ENCODE measurements around the gene PTTG1IP. TPM values are rescaled to one million over a fixed set of nuclear protein-coding genes. Genes with fewer than 3 reads are reported as not detected.

Gene PTTG1IP
- total and polyA plus RNA-seq, 3 donors from 2014 or later = 171 to 195 (median 190) TPM

- no peaks in the 10 kb centered on the region for H3K36me3 ChIP-seq (ENCODE audit: low read depth, missing control alignments)
- no peaks in the 10 kb centered on the region for H3K9me3 ChIP-seq
- peak overlapping the region; percentile 92 to 97 for H3K4me3 ChIP-seq
- WGBS, 2 donors = 0 to 1% methylated on average over 23 to 53 of the region's 65 CpGs
- H3K27me3 ChIP-seq = no peaks in the 10 kb centered on the region
- peak overlapping the region; percentile 73 to 98 for H3K27ac ChIP-seq
- TF ChIP-seq, protein P1, sequence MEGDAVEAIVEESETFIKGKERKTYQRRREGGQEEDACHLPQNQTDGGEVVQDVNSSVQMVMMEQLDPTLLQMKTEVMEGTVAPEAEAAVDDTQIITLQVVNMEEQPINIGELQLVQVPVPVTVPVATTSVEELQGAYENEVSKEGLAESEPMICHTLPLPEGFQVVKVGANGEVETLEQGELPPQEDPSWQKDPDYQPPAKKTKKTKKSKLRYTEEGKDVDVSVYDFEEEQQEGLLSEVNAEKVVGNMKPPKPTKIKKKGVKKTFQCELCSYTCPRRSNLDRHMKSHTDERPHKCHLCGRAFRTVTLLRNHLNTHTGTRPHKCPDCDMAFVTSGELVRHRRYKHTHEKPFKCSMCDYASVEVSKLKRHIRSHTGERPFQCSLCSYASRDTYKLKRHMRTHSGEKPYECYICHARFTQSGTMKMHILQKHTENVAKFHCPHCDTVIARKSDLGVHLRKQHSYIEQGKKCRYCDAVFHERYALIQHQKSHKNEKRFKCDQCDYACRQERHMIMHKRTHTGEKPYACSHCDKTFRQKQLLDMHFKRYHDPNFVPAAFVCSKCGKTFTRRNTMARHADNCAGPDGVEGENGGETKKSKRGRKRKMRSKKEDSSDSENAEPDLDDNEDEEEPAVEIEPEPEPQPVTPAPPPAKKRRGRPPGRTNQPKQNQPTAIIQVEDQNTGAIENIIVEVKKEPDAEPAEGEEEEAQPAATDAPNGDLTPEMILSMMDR (IDR thresholded peaks at IDR 0.05) = no peak
- TF ChIP-seq POLR2A (IDR thresholded peaks at IDR 0.05) = no peak
- H3K4me1 ChIP-seq = peaks cover 36% of the 10 kb centered on the region
- peak; percentile 57 for DNase-seq
- intact Hi-C loops (cut with DNase I; ENCODE audit: low total_unique reads) = loop anchor here (5.0 kb wide), 2 partner anchors 56 to 71 kb away; partner anchors contain the start of genes SUMO3 and UBE2G2
Observed at GRCh38 chr21:44872649-44873355, 688 bp downstream of the PTTG1IP start.

- H3K9me3 ChIP-seq = no peaks in the 10 kb centered on the region
- no peak for DNase-seq
- H3K36me3 ChIP-seq (ENCODE audit: low read depth, missing control alignments) = no peaks in the 10 kb centered on the region
- 8 to 13% methylated on average over 3 of the region's 3 CpGs for WGBS, 2 donors
- peaks cover 34% of the 10 kb centered on the region for H3K4me1 ChIP-seq
- H3K27ac ChIP-seq = peak overlapping the region; percentile 73 to 98
- intact Hi-C loops (cut with DNase I; ENCODE audit: low total_unique reads) = loop anchor here (5.0 kb wide), 2 partner anchors 55 to 70 kb away; partner anchors contain the start of genes SUMO3 and UBE2G2
- TF ChIP-seq, protein P1 (IDR thresholded peaks at IDR 0.05) = no peak
- TF ChIP-seq POLR2A (IDR thresholded peaks at IDR 0.05) = no peak
- H3K27me3 ChIP-seq = no peaks in the 10 kb centered on the region
- peak overlapping the region; percentile 92 to 97 for H3K4me3 ChIP-seq
Observed at GRCh38 chr21:44872323-44872648, 1.2 kb downstream of the PTTG1IP start.

DNA sequence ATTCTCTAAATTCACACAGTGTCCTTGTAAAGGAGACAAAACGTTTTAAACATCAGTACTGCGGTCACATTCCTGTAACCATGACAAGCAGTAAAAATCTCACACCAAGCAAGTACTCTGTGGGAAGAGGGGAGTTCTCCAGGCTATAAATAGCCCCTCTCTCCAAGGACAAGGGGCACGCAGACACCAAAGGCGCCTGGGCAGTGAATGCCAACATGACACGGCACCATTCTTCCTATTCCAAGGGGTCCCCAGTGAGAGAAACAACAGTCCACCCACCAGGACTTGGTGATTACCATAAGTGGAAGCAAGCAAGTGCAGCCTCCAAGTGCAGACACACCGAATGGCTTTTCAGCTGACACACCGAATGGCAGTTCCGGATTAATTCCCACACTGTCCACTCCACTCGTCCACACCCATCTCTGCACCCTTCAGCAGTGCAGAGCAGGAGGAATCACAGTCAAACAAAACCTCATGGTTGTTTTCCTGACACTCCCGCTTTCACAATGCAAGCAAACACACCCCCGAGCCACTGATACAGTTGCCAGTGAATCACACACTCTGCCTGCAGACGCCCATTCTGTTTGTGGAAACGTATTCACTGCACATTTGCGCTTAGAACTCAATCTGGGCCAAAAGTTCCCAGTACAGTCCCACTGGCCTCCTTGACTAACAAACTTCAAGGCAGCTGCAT lies 1.8 kb downstream of the PTTG1IP start:
- H3K4me3 ChIP-seq = peak overlapping the region in 1 of 2 donors; percentile 97
- intact Hi-C loops (cut with DNase I; ENCODE audit: low total_unique reads) = loop anchor here (5.0 kb wide), 2 partner anchors 54 to 69 kb away; partner anchors contain the start of genes SUMO3 and UBE2G2
- H3K9me3 ChIP-seq = no peaks in the 10 kb centered on the region
- no peaks in the 10 kb centered on the region for H3K27me3 ChIP-seq
- H3K36me3 ChIP-seq (ENCODE audit: low read depth, missing control alignments) = no peaks in the 10 kb centered on the region
- peak overlapping the region; percentile 73 to 98 for H3K27ac ChIP-seq
- H3K4me1 ChIP-seq = peaks cover 34% of the 10 kb centered on the region
- TF ChIP-seq, protein P1 (IDR thresholded peaks at IDR 0.05) = no peak
- no peak for TF ChIP-seq POLR2A (IDR thresholded peaks at IDR 0.05)
- WGBS, 2 donors = 10 to 11% methylated on average over 13 to 14 of the region's 14 CpGs
- peak; percentile 49 for DNase-seq

DNA sequence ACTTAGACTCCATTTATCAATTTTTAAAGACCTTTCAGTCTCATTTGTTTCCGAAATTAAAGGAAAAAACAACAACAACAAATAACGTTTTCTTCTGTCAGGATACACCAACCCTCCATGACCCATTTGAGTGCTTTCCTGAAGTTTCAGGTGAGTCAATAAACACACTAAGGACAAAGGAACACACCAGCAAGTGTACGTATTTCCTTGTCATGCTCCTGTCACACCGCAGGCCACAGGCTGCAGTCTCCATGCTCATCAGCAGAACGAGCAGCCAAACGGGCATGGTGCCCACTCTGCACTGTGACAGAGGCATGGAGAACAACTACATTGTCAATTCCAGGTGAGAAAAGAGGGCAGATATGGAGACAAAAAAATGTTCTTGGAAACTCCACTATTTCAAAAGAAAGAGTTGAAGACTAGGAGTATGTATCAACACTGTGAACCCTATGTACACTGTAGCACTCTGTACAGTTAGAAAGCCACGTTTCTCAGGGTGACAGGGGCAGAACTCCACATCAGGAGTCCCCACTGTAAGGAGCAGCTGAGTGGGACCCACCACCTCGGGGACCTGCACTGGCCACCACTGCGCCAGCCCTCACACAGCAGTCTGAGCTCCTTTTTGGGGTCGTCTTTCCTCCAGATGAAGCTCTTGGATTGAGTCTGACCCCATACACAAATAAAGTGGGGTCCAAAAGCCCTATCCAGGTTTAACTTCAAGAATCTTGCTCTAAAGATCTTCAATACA lies 2.6 kb downstream of the PTTG1IP start:
- Histone ChIP-seq H3K36me3 (ENCODE audit: low read depth, missing control alignments) (no peaks in the 10 kb centered on the region), H3K27ac (peak overlapping the region; percentile 73 to 98), H3K4me1 (peaks cover 34% of the 10 kb centered on the region), H3K9me3 (no peaks in the 10 kb centered on the region), H3K4me3 (no peak overlapping the region), H3K27me3 (no peaks in the 10 kb centered on the region)
- peak; percentile 79 for DNase-seq
- WGBS, 2 donors = 57 to 60% methylated on average over 10 of the region's 10 CpGs
- intact Hi-C loops (cut with DNase I; ENCODE audit: low total_unique reads) = loop anchor here (5.0 kb wide), 2 partner anchors 54 to 69 kb away; partner anchors contain the start of genes SUMO3 and UBE2G2
- TF ChIP-seq, protein P1 (IDR thresholded peaks at IDR 0.05) = no peak
- TF ChIP-seq POLR2A (IDR thresholded peaks at IDR 0.05) = no peak

Measured in testis (tissue), 3 donors.